Uterus (tissue), 4 donors: ENCODE measurements around the gene STK11IP. TPM values are rescaled to one million over a fixed set of nuclear protein-coding genes. Genes with fewer than 3 reads are reported as not detected.

Experiments
- DNase-seq, 2 donors: peaks; one replicate each; pipeline ENCODE4 v3.0.0-alpha.2; 2019 to 2020
- H3K27ac ChIP-seq, 2 donors: fragments of 200-600 bp; sonication (generic); 1 replicate in 1 of 2; 2 replicates in 1 of 2; pipeline ENCODE4 v1.5.1; 2016 to 2018
- H3K27me3 ChIP-seq, 2 donors: fragments of 200-600 bp; sonication (generic); one replicate each; pipeline ENCODE4 v1.5.1; 2018 to 2019; ENCODE audit warnings: control low read depth in 1 of 2
- H3K36me3 ChIP-seq, 2 donors: fragments of 200-600 bp; sonication (generic); one replicate each; pipeline ENCODE4 v1.5.1; 2019; ENCODE audit warnings: control low read depth in 1 of 2
- H3K4me1 ChIP-seq, 2 donors: fragments of 200-600 bp; sonication (generic); one replicate each; pipeline ENCODE4 v1.5.1; 2018 to 2019; ENCODE audit warnings: control low read depth in 1 of 2
- H3K4me3 ChIP-seq, 2 donors: fragments of 200-600 bp; sonication (generic); 1 replicate in 1 of 2; 2 replicates in 1 of 2; pipeline ENCODE4 v1.5.1; 2018 to 2019; ENCODE audit warnings: mild to moderate bottlenecking in 1 of 2
- H3K9me3 ChIP-seq, 2 donors: fragments of 200-600 bp; sonication (generic); one replicate each; pipeline ENCODE4 v1.5.1; 2019; ENCODE audit warnings: control low read depth in 1 of 2
- CTCF ChIP-seq, 4 experiments: fragments of 200-600 bp in 2 of 4; fragments of 450-650 bp in 2 of 4; sonication (generic) in 2 of 4; IDR thresholded peaks; one replicate each; pipeline ENCODE4 v1.5.1; 2016 to 2019; ENCODE audit warnings: antibody characterized with exemption in 4 of 4, mild to moderate bottlenecking in 2 of 4, moderate library complexity in 1 of 4
- POLR2A ChIP-seq, 2 donors: fragments of 450-650 bp; IDR thresholded peaks; one replicate each; pipeline ENCODE4 v1.6.1; 2016; ENCODE audit warnings: antibody characterized with exemption in 2 of 2, mild to moderate bottlenecking in 1 of 2, moderate library complexity in 1 of 2
- intact Hi-C: fragments of 100-400 bp; cut with DNase I; formaldehyde crosslinking; loops from one replicate; pipeline ENCODE4 v1.15.1; 2023; ENCODE audit warnings: low total_unique reads
- total RNA-seq, 4 donors: library from RNA; depleted of rRNA in 3 of 4; stranded (reverse); fragments of >200 nt in 3 of 4; gene quantifications; one replicate each; pipeline versions ENCODE4 v1.1.0 to v1.2.4, GENCODE V29; 2014 to 2023
- donor health status: DM: yes; HTN: yes; CAD: no.

The STK11IP gene
- total RNA-seq, 4 donors from 2014 or later = 0.51 to 28.0 (median 13.1) TPM

- Histone ChIP-seq H3K9me3 (no peaks in the 10 kb centered on the region), H3K4me1 (no peaks in the 10 kb centered on the region), H3K36me3 (no peaks in the 10 kb centered on the region), H3K4me3 (no peak overlapping the region), H3K27me3 (no peaks in the 10 kb centered on the region), H3K27ac (no peak overlapping the region)
- TF ChIP-seq POLR2A (IDR thresholded peaks at IDR 0.05) (no peak), CTCF (IDR thresholded peaks at IDR 0.05) (no peak)
- no peak for DNase-seq
- intact Hi-C loops = no loop called here
Observed at GRCh38 chr2:219591091-219591490, 6.6 kb upstream of the STK11IP start.

DNA sequence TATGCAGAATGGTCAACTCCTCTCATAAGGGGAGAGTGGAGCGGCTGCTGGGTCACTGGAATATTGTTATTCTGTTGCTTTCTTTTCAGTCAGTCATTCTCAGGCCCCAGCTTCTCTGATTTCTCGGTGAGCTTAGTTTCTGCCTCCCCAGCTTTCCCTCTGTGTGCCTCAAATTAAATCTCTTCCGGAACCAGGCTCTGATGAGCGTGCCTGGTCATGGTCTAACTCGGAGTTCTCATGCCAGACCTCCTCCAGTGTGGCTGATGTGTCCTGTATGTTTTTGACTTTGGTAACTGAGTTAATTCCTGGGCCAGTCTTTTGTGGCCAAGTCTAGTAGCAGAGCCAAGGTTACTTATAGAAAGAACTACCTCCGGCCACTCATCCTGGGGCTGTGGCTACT, 4.9 kb upstream of the STK11IP start:
- no peaks in the 10 kb centered on the region for H3K27me3 ChIP-seq
- intact Hi-C loops = no loop called here
- no peak for DNase-seq
- no peak overlapping the region for H3K27ac ChIP-seq
- TF ChIP-seq CTCF (IDR thresholded peaks at IDR 0.05) = no peak
- no peak for TF ChIP-seq POLR2A (IDR thresholded peaks at IDR 0.05)
- no peaks in the 10 kb centered on the region for H3K4me1 ChIP-seq
- no peaks in the 10 kb centered on the region for H3K9me3 ChIP-seq
- H3K4me3 ChIP-seq = no peak overlapping the region
- H3K36me3 ChIP-seq = no peaks in the 10 kb centered on the region

DNA sequence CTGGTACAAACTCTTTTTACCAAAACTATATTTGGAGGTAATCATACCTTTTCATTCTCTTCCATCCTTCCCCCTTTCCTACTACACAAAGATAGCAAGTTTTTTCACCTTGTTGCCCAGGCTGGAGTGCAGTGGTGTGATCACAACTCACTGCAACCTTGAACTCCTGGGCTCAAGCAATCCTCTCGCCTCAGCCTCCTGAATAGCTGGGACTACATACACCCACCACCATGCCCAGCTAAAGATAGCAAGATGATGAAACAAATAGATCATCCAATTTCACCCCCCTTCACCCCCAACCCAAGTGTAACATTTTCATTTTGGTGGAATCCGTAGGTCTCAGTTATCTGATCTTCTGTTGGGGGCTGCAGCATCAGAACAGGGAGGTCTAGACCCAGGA, 4.5 kb upstream of the STK11IP start:
- intact Hi-C loops = no loop called here
- no peaks in the 10 kb centered on the region for H3K4me1 ChIP-seq
- TF ChIP-seq POLR2A (IDR thresholded peaks at IDR 0.05) = no peak
- TF ChIP-seq CTCF (IDR thresholded peaks at IDR 0.05) = no peak
- H3K27me3 ChIP-seq = no peaks in the 10 kb centered on the region
- H3K27ac ChIP-seq = no peak overlapping the region
- no peaks in the 10 kb centered on the region for H3K36me3 ChIP-seq
- DNase-seq = no peak
- no peak overlapping the region for H3K4me3 ChIP-seq
- H3K9me3 ChIP-seq = no peaks in the 10 kb centered on the region

- Histone ChIP-seq H3K27ac (no peak overlapping the region), H3K4me1 (no peaks in the 10 kb centered on the region), H3K9me3 (no peaks in the 10 kb centered on the region), H3K27me3 (no peaks in the 10 kb centered on the region), H3K36me3 (no peaks in the 10 kb centered on the region), H3K4me3 (no peak overlapping the region)
- intact Hi-C loops = no loop called here
- DNase-seq = no peak
- no peak for TF ChIP-seq POLR2A (IDR thresholded peaks at IDR 0.05)
- TF ChIP-seq CTCF (IDR thresholded peaks at IDR 0.05) = no peak
Observed at GRCh38 chr2:219595256-219595655, 2.4 kb upstream of the STK11IP start.

DNA sequence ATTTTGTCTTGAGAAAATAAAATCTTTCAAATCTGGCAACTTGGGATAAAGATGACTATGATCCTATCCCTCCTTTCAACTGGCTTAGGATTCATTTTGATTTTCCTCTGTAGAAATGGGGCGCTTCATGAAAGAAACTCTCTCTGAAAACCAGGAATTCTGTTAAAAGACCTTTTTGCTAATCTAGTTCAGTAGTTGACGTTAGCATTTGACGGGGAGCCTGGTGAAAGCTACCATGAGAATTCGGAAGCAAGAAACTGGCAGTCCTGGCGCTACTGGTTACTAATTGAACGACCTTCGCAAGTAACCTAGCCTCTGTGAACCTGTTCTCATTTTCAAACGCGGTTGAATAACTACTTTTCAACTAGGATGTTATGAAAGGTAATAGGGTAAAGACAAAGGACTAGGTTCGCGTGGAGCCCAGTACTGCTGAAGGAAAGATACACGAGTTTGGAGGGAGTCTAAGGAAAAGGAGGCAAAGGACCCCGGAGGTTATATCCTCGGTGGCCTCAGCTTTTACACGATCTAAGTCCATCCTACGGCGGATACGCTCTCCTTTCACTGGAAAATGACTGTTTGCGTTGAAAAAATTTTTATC, 604 bp upstream of the STK11IP start:
- H3K4me3 ChIP-seq = peak overlapping the region; percentile 56 to 63
- H3K27ac ChIP-seq = peak overlapping the region; percentile 88 to 92
- H3K4me1 ChIP-seq = no peaks in the 10 kb centered on the region
- no peak for DNase-seq
- H3K9me3 ChIP-seq = no peaks in the 10 kb centered on the region
- H3K36me3 ChIP-seq = no peaks in the 10 kb centered on the region
- TF ChIP-seq CTCF (IDR thresholded peaks at IDR 0.05) = no peak
- no peak for TF ChIP-seq POLR2A (IDR thresholded peaks at IDR 0.05)
- H3K27me3 ChIP-seq = no peaks in the 10 kb centered on the region
- intact Hi-C loops = no loop called here
